Measurements from ENCODE around the gene C1QL2.

The C1QL2 gene

DNA sequence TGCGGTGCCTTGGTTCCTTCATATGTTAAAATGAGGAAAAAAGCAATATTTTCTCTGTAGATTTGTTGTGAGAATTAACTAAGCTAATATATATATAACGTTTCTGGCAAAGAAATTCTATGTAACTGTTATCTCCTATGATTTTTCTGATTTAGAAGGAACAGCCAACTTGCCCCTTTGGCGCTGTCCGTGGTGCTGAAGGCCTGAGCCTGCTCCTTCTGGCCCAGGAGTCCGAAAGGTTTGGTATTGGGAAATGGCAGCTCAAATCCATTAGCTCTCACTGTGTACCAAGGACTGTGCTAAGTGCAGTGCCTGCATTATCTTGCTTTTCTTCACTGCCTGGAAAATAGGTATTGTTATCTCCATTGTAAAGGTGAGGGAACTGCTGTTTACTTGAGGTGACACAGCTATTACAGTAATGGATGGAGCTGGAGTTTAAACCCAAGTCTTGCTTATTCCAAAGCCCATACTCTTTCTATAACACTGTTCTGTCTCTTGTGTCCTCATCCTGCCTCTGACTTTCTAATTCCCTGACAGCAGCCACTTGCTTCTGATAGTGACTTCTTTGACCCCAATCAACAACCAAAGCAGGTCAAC is 52.2 kb downstream of the C1QL2 start:
- DNase-seq (ENCODE audit: low read depth) = no peak
